ENCODE measurements around the gene LILRB2.

DNA sequence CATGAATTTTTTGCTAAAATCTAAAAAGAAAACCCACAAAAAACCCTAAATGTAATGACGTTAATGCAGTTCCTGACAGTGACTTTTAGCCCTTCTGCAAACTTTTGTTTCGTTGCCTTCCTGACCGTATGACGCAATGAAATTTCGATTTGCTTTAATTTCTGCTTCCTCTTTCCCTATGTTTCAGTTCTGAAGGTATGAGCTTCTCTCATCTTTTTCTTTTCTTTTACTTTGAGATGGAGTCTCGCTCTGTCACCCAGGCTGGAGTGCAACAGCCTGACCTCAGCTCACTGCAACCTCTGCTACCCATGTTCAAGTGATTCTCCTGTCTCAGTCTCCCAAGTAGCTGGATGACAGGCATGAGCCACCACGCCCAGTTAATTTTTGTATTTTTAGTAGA is 38.1 kb upstream of the LILRB2 start:
- TF ChIP-seq, protein P1, sequence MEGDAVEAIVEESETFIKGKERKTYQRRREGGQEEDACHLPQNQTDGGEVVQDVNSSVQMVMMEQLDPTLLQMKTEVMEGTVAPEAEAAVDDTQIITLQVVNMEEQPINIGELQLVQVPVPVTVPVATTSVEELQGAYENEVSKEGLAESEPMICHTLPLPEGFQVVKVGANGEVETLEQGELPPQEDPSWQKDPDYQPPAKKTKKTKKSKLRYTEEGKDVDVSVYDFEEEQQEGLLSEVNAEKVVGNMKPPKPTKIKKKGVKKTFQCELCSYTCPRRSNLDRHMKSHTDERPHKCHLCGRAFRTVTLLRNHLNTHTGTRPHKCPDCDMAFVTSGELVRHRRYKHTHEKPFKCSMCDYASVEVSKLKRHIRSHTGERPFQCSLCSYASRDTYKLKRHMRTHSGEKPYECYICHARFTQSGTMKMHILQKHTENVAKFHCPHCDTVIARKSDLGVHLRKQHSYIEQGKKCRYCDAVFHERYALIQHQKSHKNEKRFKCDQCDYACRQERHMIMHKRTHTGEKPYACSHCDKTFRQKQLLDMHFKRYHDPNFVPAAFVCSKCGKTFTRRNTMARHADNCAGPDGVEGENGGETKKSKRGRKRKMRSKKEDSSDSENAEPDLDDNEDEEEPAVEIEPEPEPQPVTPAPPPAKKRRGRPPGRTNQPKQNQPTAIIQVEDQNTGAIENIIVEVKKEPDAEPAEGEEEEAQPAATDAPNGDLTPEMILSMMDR (IDR thresholded peaks at IDR 0.05; ENCODE audit: low read length): no peak
- no peak for TF ChIP-seq EZH2 (optimal IDR thresholded peaks at IDR 0.05; ENCODE audit: low read depth, low read length)

Measured in MM.1S (cell line).